SK-N-SH treated with all-trans-retinoic acid at 6 μM for 48 hours (cell line): ENCODE results near the gene CDKN2B-AS1.

ENCODE experiments used
- ATAC-seq: fragments of 200-7000 bp; cut with Tn5 transposase; 3 replicates; pipeline ENCODE4 v1.9.1; 2020; ENCODE audit warnings: mild to moderate bottlenecking, moderate library complexity
- BACH2 ChIP-seq: fragments of 250-450 bp; sonication (Bioruptor Pico); IDR thresholded peaks from 2 replicates; pipeline ENCODE4 v1.9.0; 2021; ENCODE audit warnings: mild to moderate bottlenecking, borderline replicate concordance
- CREB5 ChIP-seq: fragments of 250-450 bp; sonication (Bioruptor Pico); IDR thresholded peaks from 2 replicates; pipeline ENCODE4 v1.5.1; 2020; ENCODE audit warnings: low read depth, mild to moderate bottlenecking, moderate library complexity
- CSDC2 ChIP-seq: fragments of 250-450 bp; sonication (Bioruptor Pico); IDR thresholded peaks from 2 replicates; pipeline ENCODE4 v1.5.0; 2020; ENCODE audit warnings: mild to moderate bottlenecking, moderate library complexity
- ESRRG ChIP-seq: fragments of 250-450 bp; sonication (Bioruptor Pico); IDR thresholded peaks from 2 replicates; pipeline ENCODE4 v1.6.1; 2021; ENCODE audit warnings: mild to moderate bottlenecking
- GLIS3 ChIP-seq: fragments of 250-450 bp; sonication (Bioruptor Pico); IDR thresholded peaks from 2 replicates; pipeline ENCODE4 v1.5.0; 2020; ENCODE audit warnings: mild to moderate bottlenecking, moderate library complexity
- ISL1 ChIP-seq: fragments of 250-450 bp; sonication (Bioruptor Pico); IDR thresholded peaks from 2 replicates; pipeline ENCODE4 v2.1.2; 2022; ENCODE audit warnings: mild to moderate bottlenecking, moderate library complexity
- OSR1 ChIP-seq: fragments of 250-450 bp; sonication (Bioruptor Pico); IDR thresholded peaks from 2 replicates; pipeline ENCODE4 v1.8.0; 2022; ENCODE audit warnings: moderate library complexity, mild to moderate bottlenecking, inconsistent platforms
- POU6F1 ChIP-seq: fragments of 250-450 bp; sonication (Bioruptor Pico); IDR thresholded peaks from 2 replicates; pipeline ENCODE4 v1.8.0; 2021; ENCODE audit warnings: low read depth, mild to moderate bottlenecking, moderate library complexity, borderline replicate concordance
- PPARA ChIP-seq: fragments of 250-450 bp; sonication (Bioruptor Pico); IDR thresholded peaks from 2 replicates; pipeline ENCODE4 v1.5.0; 2020; ENCODE audit warnings: mild to moderate bottlenecking, borderline replicate concordance
- RARB ChIP-seq: fragments of 250-450 bp; sonication (Bioruptor Pico); IDR thresholded peaks from 2 replicates; pipeline ENCODE4 v1.8.0; 2021; ENCODE audit warnings: mild to moderate bottlenecking, moderate library complexity
- SNAI2 ChIP-seq: fragments of 250-450 bp; sonication (Bioruptor Pico); IDR thresholded peaks from 2 replicates; pipeline ENCODE4 v1.5.0; 2020; ENCODE audit warnings: mild to moderate bottlenecking, moderate library complexity
- TCF4 ChIP-seq: fragments of 250-450 bp; sonication (Bioruptor Pico); IDR thresholded peaks from 2 replicates; pipeline ENCODE4 v1.8.0; 2021; ENCODE audit warnings: mild to moderate bottlenecking, moderate library complexity, borderline replicate concordance
- TOX ChIP-seq: fragments of 250-450 bp; sonication (Bioruptor Pico); IDR thresholded peaks from 2 replicates; pipeline ENCODE4 v1.8.0; 2021; ENCODE audit warnings: mild to moderate bottlenecking, moderate library complexity, borderline replicate concordance
- TSHZ2 ChIP-seq: fragments of 250-450 bp; sonication (Bioruptor Pico); IDR thresholded peaks from 2 replicates; pipeline ENCODE4 v1.5.0; 2020; ENCODE audit warnings: mild to moderate bottlenecking, moderate library complexity
- ZC3H10 ChIP-seq: fragments of 250-450 bp; sonication (Bioruptor Pico); IDR thresholded peaks from 2 replicates; pipeline ENCODE4 v1.5.1; 2021; ENCODE audit warnings: mild to moderate bottlenecking, moderate library complexity
- ZFP3 ChIP-seq: fragments of 250-450 bp; sonication (Bioruptor Pico); IDR thresholded peaks from 2 replicates; pipeline ENCODE4 v1.5.0; 2020; ENCODE audit warnings: mild to moderate bottlenecking, moderate library complexity
- ZFP30 ChIP-seq: fragments of 450-650 bp; formaldehyde crosslinking; IDR thresholded peaks from 2 replicates; pipeline ENCODE4 v1.5.0; 2022; ENCODE audit warnings: mild to moderate bottlenecking, moderate library complexity
- ZNF565 ChIP-seq: fragments of 450-650 bp; formaldehyde crosslinking; conservative IDR thresholded peaks from 2 replicates; pipeline ENCODE4 v1.5.0; 2020; ENCODE audit warnings: low read depth, mild to moderate bottlenecking, moderate library complexity
- ZNF70 ChIP-seq: fragments of 450-650 bp; formaldehyde crosslinking; IDR thresholded peaks from 2 replicates; pipeline ENCODE4 v1.5.0; 2020; ENCODE audit warnings: mild to moderate bottlenecking, moderate library complexity
- ZNF8 ChIP-seq: fragments of 450-650 bp; formaldehyde crosslinking; IDR thresholded peaks from 2 replicates; pipeline ENCODE4 v1.5.0; 2020; ENCODE audit warnings: mild to moderate bottlenecking, moderate library complexity

Gene CDKN2B-AS1

GRCh38 chr9:22041775-22042174 is 47.2 kb downstream of the CDKN2B-AS1 start:
- no peak for TF ChIP-seq ESRRG (CRISPR knock-in tag)
- no peak for TF ChIP-seq TSHZ2 (CRISPR knock-in tag)
- ATAC-seq: peak; percentile 32

GRCh38 chr9:22043928-22044327 is 49.3 kb downstream of the CDKN2B-AS1 start:
- ATAC-seq: no peak
- no peak for TF ChIP-seq POU6F1 (CRISPR knock-in tag)
- no peak for TF ChIP-seq TOX (CRISPR knock-in tag)
- no peak for TF ChIP-seq ZNF70
- no peak for TF ChIP-seq ZC3H10 (CRISPR knock-in tag)
- TF ChIP-seq CREB5 (CRISPR knock-in tag): no peak
- TF ChIP-seq SNAI2 (CRISPR knock-in tag): no peak
- TF ChIP-seq GLIS3: no peak
- no peak for TF ChIP-seq BACH2 (CRISPR knock-in tag)
- no peak for TF ChIP-seq ISL1
- TF ChIP-seq TCF4 (CRISPR knock-in tag): no peak
- TF ChIP-seq OSR1 (CRISPR knock-in tag): no peak
- no peak for TF ChIP-seq ZNF8 (CRISPR knock-in tag)
- no peak for TF ChIP-seq PPARA (CRISPR knock-in tag)
- TF ChIP-seq CSDC2: no peak
- TF ChIP-seq ZFP30 (CRISPR knock-in tag): no peak
- no peak for TF ChIP-seq RARB (CRISPR knock-in tag)
- TF ChIP-seq TSHZ2 (CRISPR knock-in tag): no peak
- TF ChIP-seq ZNF565 (CRISPR knock-in tag): no peak
- TF ChIP-seq, all 23 proteins: peak for 0

- peak; percentile 50 for ATAC-seq
- TF ChIP-seq ISL1 (no peak), ZNF8 (CRISPR knock-in tag) (no peak), ZFP3 (CRISPR knock-in tag) (no peak), ZNF70 (no peak), CSDC2 (no peak), TSHZ2 (CRISPR knock-in tag) (no peak), ESRRG (CRISPR knock-in tag) (no peak), TCF4 (CRISPR knock-in tag) (no peak)
- TF ChIP-seq, all 23 proteins: peak for 0
These were observed 50.0 kb downstream of the CDKN2B-AS1 start for GRCh38 chr9:22044583-22044982.
